HG03135 (cell line): ENCODE results near the gene PTMS.

Experiments used
- ATAC-seq: cut with Tn5 transposase; IDR thresholded peaks from one replicate; pipeline ENCODE4 v1.9.1; 2021; ENCODE audit warnings: mild to moderate bottlenecking, moderate library complexity; ENCODE audit not compliant: unreplicated experiment

PTMS gene

GRCh38 chr12:6787309-6787708 lies 21.1 kb downstream of the PTMS start:
- ATAC-seq, result no peak

GRCh38 chr12:6788972-6789924 lies 23.1 kb downstream of the PTMS start, which contains the start of gene CD4:
Gene CD4 (plus strand): TSS chr12:6789528. CDS start chr12:6800139, 10,611 bp downstream.
- ATAC-seq, result no peak

GRCh38 chr12:6790496-6791150 lies 24.5 kb downstream of the PTMS start:
- ATAC-seq, result no peak

- ATAC-seq, result no peak
These were observed 25.9 kb downstream of the PTMS start for GRCh38 chr12:6791931-6792520.

- no peak for ATAC-seq
These were observed 26.5 kb downstream of the PTMS start for GRCh38 chr12:6792522-6793201.

- ATAC-seq, result no peak
These were observed 28.9 kb downstream of the PTMS start for GRCh38 chr12:6795088-6795487.

GRCh38 chr12:6796576-6796975 lies 30.4 kb downstream of the PTMS start:
- ATAC-seq, result no peak

GRCh38 chr12:6799147-6799546 lies 33.0 kb downstream of the PTMS start:
- no peak for ATAC-seq

GRCh38 chr12:6807170-6807569 lies 41.0 kb downstream of the PTMS start:
- ATAC-seq, result no peak

GRCh38 chr12:6809056-6809455 lies 42.9 kb downstream of the PTMS start:
- no peak for ATAC-seq

GRCh38 chr12:6810758-6811157 lies 44.6 kb downstream of the PTMS start:
- ATAC-seq, result no peak

GRCh38 chr12:6813363-6813762 lies 47.2 kb downstream of the PTMS start:
- ATAC-seq, result no peak

- ATAC-seq, result no peak
These were observed 50.4 kb downstream of the PTMS start for GRCh38 chr12:6816598-6816997.

- ATAC-seq, result no peak
These were observed 50.9 kb downstream of the PTMS start for GRCh38 chr12:6817098-6817497.

- no peak for ATAC-seq
These were observed 51.5 kb downstream of the PTMS start for GRCh38 chr12:6817662-6818157.

- ATAC-seq, result no peak
These were observed 52.1 kb downstream of the PTMS start for GRCh38 chr12:6818222-6818621.

- no peak for ATAC-seq
These were observed 52.5 kb downstream of the PTMS start for GRCh38 chr12:6818645-6819044.

GRCh38 chr12:6819106-6820030 lies 53.2 kb downstream of the PTMS start:
- no peak for ATAC-seq

GRCh38 chr12:6820166-6820565 lies 54.0 kb downstream of the PTMS start:
- ATAC-seq, result no peak
